DND-41 (cell line): ENCODE results near the gene CEP350.

ENCODE experiments used
- EZH2 ChIP-seq: IDR thresholded peaks from 3 replicates; pipeline ENCODE4 v1.6.1; 2012; ENCODE audit warnings: borderline replicate concordance, low read depth, mild to moderate bottlenecking, moderate library complexity, low read length, inconsistent platforms; ENCODE audit not compliant: severe bottlenecking
- TF ChIP-seq, protein P1 (sequence below): IDR thresholded peaks from 2 replicates; pipeline ENCODE4 v1.5.1; 2012; ENCODE audit warnings: borderline replicate concordance, low read length, moderate library complexity, mild to moderate bottlenecking; ENCODE audit not compliant: poor library complexity, severe bottlenecking; ENCODE audit errors: extremely low read depth

DNA sequence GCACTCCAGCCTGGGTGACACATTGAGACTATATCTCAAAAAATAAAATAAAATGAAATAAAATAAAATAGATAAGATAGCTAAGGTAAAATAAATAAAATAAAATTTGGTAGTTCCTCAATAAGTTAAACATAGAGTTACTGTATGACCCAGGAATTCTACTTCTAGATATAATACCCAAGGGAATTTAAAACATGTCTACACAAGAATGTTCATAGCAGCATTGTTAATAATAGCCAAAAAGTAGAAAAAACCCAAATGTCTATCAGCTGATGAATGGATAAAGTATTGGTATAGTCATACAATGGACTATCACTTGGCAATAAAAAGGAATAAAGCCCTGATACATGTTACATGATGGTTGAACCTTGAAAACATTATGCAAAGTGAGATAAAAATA lies 47.8 kb downstream of the CEP350 start:
- TF ChIP-seq, protein P1, sequence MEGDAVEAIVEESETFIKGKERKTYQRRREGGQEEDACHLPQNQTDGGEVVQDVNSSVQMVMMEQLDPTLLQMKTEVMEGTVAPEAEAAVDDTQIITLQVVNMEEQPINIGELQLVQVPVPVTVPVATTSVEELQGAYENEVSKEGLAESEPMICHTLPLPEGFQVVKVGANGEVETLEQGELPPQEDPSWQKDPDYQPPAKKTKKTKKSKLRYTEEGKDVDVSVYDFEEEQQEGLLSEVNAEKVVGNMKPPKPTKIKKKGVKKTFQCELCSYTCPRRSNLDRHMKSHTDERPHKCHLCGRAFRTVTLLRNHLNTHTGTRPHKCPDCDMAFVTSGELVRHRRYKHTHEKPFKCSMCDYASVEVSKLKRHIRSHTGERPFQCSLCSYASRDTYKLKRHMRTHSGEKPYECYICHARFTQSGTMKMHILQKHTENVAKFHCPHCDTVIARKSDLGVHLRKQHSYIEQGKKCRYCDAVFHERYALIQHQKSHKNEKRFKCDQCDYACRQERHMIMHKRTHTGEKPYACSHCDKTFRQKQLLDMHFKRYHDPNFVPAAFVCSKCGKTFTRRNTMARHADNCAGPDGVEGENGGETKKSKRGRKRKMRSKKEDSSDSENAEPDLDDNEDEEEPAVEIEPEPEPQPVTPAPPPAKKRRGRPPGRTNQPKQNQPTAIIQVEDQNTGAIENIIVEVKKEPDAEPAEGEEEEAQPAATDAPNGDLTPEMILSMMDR, result no peak
- TF ChIP-seq EZH2, result no peak
